Cardiac septum (tissue), 1 donor: ENCODE results near the gene IGFL2. TPM values are rescaled to one million over a fixed set of nuclear protein-coding genes. Genes with fewer than 3 reads are reported as not detected.
"Not testable (repeated sequence)": the region's sequence is repeated elsewhere in the genome, so short reads cannot be mapped to it uniquely, and the experiment has no call there.

Source experiments
- DNase-seq: peaks from one replicate; pipeline ENCODE4 v3.0.0-alpha.2; 2020; ENCODE audit warnings: low spot score
- intact Hi-C: fragments of 100-400 bp; cut with DNase I; formaldehyde crosslinking; loops from one replicate; pipeline ENCODE4 v1.14.0; 2022
- total RNA-seq: library from RNA; stranded (reverse); fragmentation: NEBNext Ultra II Directional; extraction: Animal tissue kit (Norgen Biotek cat#: 25700); gene quantifications from one replicate; pipeline ENCODE4 v1.2.1, GENCODE V29; 2021
- donor health status: DM: no; HTN: no; CAD: no.

Gene IGFL2
- total RNA-seq, 1 donor from 2014 or later: not detected

DNA sequence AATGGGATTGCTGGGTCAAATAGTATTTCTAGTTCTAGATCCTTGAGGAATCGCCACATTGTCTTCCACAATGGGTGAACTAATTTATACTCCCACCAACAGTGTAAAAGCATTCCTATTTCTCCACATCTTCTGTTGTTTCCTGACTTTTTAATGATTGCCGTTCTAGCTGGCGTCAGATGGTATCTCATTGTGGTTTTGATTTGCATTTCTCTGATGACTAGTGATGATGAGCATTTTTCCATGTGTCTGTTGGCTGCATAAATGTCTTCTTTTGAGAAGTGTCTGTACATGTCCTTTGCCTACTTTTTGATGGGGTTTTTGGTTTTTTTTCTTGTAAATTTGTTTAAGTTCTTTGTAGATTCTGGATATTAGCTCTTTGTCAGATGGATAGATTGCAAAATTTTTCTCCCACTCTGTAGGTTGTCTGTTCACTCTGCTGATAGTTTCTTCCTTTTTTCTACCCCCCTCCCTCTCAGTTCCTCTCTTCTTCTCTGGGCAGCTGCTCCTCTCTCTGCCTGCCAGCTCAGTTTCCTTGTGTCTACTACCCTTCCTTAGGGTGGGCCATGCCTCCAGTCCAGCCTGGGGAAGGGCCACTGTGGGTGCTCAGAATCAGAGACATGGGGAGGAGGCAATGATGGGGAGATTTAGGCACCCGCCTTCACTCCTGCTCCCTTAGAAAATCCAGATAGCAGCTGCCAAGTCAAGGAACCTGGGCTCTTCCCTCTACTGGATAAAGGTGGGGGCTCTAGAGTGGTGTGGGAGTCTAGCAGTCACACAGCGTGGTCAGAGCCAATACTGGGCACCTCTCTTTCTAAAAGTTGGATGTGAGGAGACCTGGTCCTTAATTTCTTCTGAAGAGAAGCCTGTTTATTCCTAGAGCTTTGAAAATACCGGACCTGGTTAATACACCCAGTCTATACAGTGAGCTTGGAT lies 37.0 kb downstream of the IGFL2 start:
- intact Hi-C loops: loop anchor here (5.0 kb wide), 2 partner anchors 103 to 153 kb away; no protein-coding TSS in a partner anchor
- DNase-seq: not testable (repeated sequence)

DNA sequence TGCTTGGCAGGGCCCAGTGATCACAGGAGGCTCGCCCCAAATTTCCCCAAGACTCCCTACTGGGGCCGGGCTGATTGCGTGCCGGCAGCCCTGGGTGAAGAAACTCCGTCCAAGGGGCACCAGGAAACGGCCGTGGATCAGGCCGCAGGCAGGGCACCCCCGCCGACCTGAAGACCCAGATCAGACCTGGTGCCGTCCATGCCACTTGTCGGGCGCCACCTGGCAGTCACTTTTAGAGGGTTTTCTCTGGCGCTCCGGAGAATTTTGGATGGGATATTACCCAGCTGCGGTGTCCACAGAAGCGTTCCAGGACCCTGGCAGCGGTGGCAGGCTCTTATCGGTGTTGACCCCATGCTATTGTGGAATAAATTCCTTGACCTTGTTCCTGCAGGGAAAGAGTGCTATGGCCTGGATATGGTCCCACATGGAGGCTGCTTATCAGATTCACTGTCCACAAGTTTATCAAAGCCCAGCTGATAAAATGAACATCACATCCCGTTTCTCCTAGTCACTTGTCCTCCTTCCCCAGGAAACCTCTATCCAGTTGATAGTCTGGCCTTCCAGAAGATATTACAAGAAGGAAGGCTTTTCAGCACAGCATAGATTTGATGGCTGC lies 38.2 kb downstream of the IGFL2 start:
- intact Hi-C loops: loop anchor here (5.0 kb wide), 2 partner anchors 104 to 154 kb away; no protein-coding TSS in a partner anchor

DNA sequence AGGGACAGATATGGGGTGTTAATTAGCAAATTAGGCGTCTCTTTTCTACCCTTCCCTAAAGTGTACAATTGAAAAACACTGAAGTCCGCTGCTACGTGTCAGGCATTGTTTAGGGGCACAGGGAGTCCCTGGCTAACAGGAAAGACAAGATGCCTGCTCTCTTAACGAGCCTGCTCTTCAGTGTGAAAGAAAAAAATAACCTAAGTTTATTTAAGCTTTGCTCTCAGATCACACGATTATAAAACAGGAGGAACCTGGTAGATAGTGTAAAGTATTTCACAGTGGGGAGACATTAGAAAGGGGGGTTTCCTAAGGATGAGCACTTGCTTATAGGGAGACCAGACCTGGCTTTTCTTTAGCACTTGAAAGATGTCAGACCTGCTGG lies 38.7 kb downstream of the IGFL2 start:
- intact Hi-C loops: loop anchor here (5.0 kb wide), 2 partner anchors 104 to 154 kb away; no protein-coding TSS in a partner anchor
- DNase-seq: no peak

More for the DNA sequence above, 38.2 kb downstream of the IGFL2 start:
- no peak for DNase-seq

DNA sequence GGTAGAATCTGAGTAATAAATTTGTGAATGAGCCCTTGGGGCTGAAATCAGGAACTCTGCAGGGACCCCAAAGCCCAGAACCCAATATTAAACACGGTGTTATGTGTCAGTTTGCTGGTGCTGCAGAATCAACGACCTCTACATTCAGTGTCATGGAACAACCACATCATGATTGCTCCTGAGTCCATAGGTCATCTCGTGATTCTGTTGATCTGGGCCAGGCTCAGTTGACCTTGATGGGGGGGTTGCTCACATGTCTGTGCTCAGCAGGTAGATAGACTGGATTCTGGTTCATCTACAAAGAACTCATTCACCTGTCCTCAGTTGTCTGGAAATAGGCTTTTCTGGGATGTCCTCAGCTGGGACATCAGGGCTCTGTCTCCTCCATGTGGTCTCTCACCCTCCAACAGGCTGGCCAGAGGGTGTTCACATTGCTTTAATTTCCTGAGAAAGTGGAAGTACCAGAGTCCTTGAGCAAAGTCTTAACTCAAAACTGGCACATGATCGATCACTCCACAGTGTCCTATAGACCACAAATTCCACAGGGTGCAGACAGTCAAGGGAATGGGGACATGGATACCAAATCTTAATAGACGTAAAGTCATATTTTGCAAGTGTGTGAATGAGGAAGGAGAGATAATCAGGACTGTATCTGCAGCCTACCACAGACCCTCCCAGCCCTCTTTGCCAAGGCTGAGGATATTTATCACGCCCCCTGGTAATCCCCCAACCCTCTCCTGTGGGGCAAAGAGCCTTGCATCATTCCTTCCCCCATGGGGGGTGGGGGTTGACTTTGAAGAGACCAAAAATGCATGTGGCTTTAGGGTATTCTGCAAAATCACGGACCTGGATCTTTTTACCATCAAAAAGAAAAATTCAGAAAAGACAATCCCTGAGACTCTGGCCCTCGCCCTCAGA lies 42.2 kb downstream of the IGFL2 start:
- no peak for DNase-seq
- intact Hi-C loops: loop anchor here (5.0 kb wide), 2 partner anchors 108 to 158 kb away; no protein-coding TSS in a partner anchor

DNA sequence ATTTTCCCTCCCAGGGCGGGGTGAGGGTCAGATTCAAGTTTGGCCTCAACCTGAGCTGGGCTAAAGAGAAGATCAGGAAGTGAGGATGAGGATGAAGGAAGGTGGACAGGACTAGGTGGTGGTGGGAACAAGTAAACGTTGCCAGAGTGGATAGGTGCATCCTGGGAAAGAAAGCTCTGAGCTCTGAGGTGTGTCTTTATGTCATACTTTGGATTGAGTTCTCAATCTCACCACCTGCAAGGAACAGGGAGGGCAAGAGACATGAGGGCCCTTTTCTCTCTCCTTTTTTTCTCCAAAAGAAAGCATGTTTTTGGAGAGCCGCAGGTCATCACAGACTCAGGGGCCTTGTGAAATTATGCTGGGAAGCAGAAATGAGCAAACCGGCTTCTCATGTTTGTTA lies 43.3 kb downstream of the IGFL2 start:
- no peak for DNase-seq
- intact Hi-C loops: no loop called here

DNA sequence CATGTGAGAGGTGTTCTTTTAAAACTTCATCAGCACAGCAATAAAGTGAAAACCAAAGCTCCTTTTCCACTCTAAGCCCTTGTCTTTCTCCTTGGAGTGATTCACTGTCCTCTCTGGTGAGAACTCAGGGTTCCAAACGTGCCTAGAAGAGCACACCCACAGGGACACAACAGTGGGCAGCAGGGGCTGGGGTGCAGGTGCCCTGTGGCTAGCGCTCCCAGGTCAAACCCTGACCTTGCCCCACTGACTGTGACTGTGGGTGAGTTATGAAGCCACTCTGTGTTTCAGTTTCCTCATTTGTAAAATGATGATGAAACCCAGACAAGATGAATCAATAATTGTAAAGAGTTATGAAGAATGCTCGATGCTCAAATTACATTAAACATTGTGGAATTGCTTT lies 43.9 kb downstream of the IGFL2 start:
- intact Hi-C loops: no loop called here
- DNase-seq: no peak

DNA sequence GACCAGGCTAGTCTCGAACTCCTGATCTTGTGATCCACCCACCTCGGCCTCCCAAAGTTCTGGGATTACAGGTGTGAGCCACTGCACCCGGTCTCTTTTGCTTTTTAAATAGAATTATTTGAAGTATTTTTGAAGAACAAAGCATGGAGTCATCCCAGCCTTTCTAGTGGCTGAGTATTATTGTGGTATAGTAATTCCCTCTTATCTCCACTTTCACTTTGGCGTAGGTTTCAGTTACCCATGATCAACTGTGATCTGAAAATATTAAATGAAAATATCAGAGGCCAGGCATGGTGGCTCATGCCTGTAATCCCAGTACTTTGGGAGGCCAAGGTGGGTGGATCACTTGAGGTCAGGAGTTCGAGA lies 44.6 kb downstream of the IGFL2 start:
- DNase-seq, intact Hi-C loops: not testable (repeated sequence)

DNA sequence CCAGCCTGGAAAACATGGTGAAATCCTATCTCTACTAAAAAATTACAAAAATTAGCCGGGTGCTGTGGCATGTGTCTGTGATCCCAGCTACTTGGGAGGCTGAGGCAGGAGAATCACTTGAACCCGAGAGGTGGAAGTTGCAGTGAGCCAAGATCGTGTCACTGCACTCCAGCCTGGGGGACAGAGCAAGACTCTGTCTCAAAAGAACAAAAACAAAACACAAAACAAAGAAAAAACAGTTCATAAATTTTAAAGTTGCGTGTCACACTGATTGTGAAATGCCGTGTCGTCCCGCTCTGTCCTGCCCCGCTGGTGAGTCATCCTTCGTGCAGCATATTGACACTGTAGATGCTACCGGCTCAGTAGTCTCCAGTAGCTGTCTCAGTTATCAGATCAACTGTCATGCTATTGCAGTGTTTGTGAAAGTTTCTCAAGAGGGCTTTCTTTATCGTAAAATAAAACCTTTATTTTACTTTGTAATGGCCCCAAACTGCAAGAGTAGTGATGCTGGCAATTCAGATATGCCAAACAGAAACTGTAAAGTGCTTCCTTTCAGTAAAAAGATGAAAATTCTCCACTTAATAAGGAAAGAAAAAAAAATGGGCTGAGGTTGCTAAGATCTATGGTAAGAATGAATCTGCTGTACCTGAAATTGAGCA lies 45.1 kb downstream of the IGFL2 start:
- no peak for DNase-seq
- intact Hi-C loops: no loop called here

DNA sequence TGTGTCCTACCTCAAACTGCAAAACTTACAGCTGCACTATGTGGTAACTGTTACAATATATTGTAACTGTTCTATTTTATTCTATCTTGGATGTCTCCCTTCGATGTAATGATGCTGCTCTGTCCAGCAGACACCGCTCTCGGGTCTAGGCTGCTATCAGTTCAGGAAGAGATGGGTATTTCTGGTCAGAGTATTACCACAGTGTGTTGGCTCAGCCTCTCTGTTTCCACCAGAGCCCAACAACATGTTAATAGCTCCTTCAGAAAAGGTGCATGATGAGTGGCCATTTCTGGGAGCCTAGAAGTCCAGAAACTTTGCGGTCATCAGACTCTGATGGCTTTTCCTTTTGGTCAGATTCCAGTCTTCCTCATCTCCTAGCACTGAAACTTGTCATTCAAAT lies 45.6 kb downstream of the IGFL2 start:
- no peak for DNase-seq
- intact Hi-C loops: no loop called here

DNA sequence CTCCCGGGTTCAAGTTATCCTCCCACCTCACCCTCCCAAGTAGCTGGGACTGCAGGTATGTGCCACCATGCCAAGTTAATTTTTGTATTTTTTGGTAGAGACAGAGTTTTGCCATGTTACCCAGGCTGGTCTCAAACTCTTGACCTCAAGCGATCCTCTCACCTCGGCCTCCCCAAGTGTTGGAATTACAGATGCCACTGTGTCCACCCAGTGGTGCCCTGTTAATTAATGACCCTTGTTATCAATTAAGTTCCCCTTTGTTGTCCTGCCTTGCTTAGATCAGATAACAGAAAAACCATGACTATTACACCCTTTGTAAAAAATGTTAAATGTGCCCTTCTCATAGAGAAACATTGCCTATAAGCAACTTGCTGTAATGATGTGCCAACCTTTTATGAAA lies 47.1 kb downstream of the IGFL2 start:
- DNase-seq: no peak
- intact Hi-C loops: no loop called here

DNA sequence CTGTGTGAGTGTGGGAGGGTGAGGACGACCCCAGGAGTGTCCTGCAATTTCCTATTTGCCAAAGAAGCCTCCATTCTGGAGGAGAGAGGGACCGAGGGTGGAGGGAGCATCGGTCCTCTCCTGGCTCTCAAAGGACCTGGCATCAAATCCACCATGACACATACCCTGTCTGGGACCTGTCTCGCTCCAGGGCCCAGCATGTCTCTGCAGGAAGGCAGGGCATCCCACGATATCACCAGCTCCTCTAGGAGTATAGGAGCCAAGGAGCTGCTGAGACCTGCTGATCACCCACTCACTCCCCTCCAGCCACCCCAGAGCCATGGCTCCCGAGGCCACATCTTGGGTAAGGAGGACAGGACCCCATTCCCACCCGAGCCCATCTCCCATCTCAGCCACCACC lies 47.9 kb downstream of the IGFL2 start:
- intact Hi-C loops, DNase-seq: not testable (repeated sequence)

DNA sequence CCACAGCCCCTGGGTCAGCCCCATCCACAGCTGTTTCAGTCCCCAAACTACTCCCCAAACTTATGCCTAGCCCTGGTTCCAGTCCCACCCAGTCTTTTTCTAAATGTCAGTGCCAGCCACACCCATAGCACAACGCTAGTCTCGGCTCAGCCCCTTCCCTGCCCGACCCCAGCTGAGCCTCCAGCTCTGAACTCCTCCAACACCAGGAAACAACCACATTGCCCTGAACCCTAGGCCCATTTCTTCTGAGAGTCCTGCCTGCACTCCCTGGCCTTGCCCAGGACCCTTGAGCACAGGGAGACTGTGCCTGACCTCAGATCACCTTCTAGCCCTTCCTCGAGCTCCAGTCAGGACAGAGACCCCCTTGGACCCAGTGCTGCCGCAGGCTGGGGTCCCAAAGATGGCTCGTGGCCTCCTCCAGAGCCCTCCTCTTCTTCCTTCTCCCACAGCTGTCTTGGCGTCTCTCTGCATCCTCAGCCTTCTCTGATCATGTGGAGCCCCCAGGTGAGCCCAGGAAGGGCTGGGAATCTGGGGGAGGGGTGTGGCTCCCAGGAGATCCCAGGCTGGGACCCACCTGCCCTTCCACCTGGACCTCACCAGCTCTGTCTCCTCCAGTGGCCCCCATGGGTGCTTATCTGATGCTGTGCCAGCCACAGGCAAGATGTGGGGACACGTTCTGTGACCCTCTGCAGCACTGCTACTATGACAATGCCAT lies 48.5 kb downstream of the IGFL2 start:
- intact Hi-C loops: no loop called here
- no peak for DNase-seq

DNA sequence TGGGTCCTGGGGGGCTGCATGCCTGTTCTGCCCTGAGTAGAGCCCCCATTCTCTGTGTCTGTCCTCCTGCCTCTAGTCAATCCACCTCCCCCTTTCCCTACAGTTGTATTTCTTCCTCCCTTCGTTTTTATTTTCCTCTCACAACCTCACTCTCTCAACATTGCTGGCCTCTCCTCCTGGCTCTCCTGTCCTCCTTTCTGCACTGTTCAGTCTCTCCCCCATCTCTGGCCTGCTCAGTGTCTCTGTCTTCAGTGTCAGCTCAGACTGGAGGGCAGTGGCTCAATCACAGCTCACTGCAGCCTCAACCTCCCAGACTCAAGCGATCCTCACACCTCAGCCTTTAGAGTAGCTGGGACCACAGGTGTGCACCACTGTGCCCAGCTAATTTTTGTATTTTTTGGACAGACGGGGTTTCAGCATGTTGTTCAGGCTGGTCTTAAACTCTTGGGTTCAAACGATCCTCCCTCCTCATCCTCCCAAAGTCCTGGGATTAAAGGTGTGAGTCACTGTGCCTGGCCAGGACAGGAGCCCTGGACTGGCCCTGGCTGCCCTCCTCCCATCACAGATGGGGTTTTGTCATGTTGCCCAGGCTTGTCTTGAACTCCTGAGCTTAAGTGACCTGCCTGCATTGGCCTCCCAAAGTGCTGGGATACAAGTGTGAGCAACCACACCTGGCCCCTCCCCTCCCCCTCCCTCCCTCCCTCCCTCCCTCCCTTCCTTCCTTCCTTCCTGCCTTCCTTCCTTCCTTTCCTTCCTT lies 49.5 kb downstream of the IGFL2 start:
- intact Hi-C loops: no loop called here
- DNase-seq: no peak

DNA sequence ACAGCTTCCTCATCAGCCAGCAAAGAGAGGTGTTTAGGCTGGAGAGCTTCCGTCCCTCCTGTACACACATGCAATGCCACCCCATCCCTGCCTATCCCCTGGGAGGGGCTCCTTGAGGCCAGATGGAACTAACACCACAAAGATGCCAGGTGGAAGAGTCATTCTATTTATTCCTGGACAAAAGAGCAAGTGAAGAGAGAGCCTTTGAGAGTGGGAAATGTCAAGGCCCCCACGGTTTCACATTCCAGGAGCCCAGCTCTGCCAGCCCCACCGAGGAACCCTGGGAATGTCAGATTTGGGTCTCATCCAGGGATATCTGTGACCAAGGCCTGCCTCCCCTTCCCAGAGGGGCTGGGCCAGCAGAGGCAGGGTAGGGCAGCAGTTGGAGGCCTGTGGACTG lies 50.7 kb downstream of the IGFL2 start:
- no peak for DNase-seq
- intact Hi-C loops: no loop called here

DNA sequence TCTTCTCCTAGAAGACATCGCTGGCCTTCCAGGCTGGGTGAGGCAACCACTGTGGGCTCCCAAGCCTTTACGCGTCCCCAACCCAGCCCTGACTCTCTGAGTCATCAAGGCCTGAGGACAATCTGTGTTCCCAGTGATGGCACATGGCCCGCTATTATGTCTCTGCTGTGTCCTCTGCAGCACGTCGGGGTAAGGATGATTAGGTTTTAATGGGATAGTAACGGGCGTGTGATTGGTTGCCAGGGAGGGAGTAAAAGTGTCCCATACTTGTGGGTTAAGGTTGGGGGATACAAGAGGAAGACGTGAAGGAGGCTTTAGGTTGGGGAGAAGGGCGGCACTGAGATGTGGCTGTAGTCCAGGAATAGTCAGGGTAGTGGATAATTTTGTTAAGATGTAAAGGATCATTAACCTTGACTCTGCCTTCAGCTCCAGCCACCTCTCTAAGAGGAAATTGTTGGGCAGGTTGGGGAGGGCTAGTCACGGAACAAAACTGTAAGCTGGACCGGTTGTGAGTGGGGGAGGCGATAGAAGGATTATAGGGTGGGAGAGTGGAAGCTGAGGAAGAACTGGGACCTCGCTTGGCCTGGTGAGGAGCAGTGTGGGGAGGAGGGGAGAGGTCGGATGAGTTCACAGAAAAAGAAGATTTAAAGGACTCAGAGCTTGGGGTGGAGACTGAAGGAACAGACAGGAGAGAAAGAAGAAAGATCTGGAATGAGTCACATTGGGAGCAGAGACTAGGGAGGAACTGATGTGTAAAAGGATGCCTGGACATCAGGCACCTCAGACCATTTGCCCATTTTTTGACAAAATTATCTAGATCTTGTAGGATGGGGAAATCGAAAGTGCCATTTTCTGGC lies 53.6 kb downstream of the IGFL2 start:
- intact Hi-C loops: no loop called here
- no peak for DNase-seq

DNA sequence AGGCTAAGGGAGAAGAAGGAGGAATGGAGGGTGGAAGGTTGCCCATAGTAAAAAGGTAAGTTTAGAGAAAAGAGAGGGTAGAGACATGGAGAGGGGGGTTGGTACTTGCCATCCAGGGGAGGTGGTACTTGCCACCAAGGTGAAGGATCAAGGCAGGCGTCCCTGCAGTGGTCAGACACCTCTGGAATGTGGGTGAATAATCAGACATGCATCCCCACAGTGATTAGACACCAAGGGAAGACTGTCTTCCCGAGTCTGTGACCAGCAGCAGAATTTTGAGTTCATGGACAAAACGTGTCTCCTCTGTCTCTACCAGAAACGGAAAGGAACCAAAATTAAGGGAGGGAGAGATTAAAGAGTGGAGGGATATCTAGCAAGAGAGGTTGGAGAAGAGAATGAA lies 54.4 kb downstream of the IGFL2 start:
- DNase-seq: no peak
- intact Hi-C loops: no loop called here
